ENCODE results near the gene SCYGR7.

- no peak for TF ChIP-seq CTCF (IDR thresholded peaks at IDR 0.05)
- no peak for TF ChIP-seq POLR2A (IDR thresholded peaks at IDR 0.05)
These were observed 46.0 kb downstream of the SCYGR7 start for GRCh38 chr2:227774011-227774624.

Measured in uterus (tissue), 2 donors.